Measurements from ENCODE around the gene ZNF606. TPM values are rescaled to one million over a fixed set of nuclear protein-coding genes. Genes with fewer than 3 reads are reported as not detected.

The ZNF606 gene
- total and polyA plus RNA-seq, 2 donors (not counting 1 experiment from before 2014, with no cell fraction given) = 4.7 to 17.5 TPM

Other genes starting within 250 kb of the ZNF606 start
- gene ZNF586, start 233.1 kb downstream of the ZNF606 start, total RNA-seq = 14.9 and 16.8 TPM in 2 replicates
- gene ZNF586, start 233.1 kb downstream of the ZNF606 start, polyA plus RNA-seq = 5.9 and 6.1 TPM in 2 replicates
- gene ZNF552, start 187.9 kb downstream of the ZNF606 start, total RNA-seq = 3.8 and 3.9 TPM in 2 replicates
- gene ZNF552, start 187.9 kb downstream of the ZNF606 start, polyA plus RNA-seq = 1.5 and 1.9 TPM in 2 replicates
- gene ZNF587B, start 172.5 kb downstream of the ZNF606 start, total RNA-seq = 12.1 and 12.4 TPM in 2 replicates
- 4.9 and 6.5 TPM in 2 replicates for gene ZNF587B, start 172.5 kb downstream of the ZNF606 start, polyA plus RNA-seq
- gene ZNF587, start 153.0 kb downstream of the ZNF606 start, total RNA-seq = 12.1 and 23.6 TPM in 2 replicates
- 7.4 and 8.8 TPM in 2 replicates for gene ZNF587, start 153.0 kb downstream of the ZNF606 start, polyA plus RNA-seq
- gene ZNF814, start 113.8 kb downstream of the ZNF606 start, total RNA-seq = 3.9 and 6.1 TPM in 2 replicates
- 5.5 and 7.8 TPM in 2 replicates for gene ZNF814, start 113.8 kb downstream of the ZNF606 start, polyA plus RNA-seq
- 14.4 and 22.1 TPM in 2 replicates for gene ZNF417, start 86.2 kb downstream of the ZNF606 start, total RNA-seq
- gene ZNF417, start 86.2 kb downstream of the ZNF606 start, polyA plus RNA-seq = 4.6 and 5.9 TPM in 2 replicates
- 8.2 and 8.4 TPM in 2 replicates for gene ZNF418, start 67.4 kb downstream of the ZNF606 start, total RNA-seq
- 2.2 and 3.3 TPM in 2 replicates for gene ZNF418, start 67.4 kb downstream of the ZNF606 start, polyA plus RNA-seq
- gene ZNF256, start 55.1 kb downstream of the ZNF606 start, total RNA-seq = 5.1 and 6.3 TPM in 2 replicates
- 3.0 and 3.7 TPM in 2 replicates for gene ZNF256, start 55.1 kb downstream of the ZNF606 start, polyA plus RNA-seq
- 0.26 and 0.83 TPM in 2 replicates for gene C19orf18, start 28.3 kb downstream of the ZNF606 start, total RNA-seq
- gene C19orf18, start 28.3 kb downstream of the ZNF606 start, polyA plus RNA-seq = 0.09 and 0.17 TPM in 2 replicates
- under 0.01 TPM in 1 of 2 replicates, not detected in the other for gene ZSCAN1, start 31.2 kb upstream of the ZNF606 start, total RNA-seq
- not detected in 2 replicates for gene ZSCAN1, start 31.2 kb upstream of the ZNF606 start, polyA plus RNA-seq
- gene ZNF135, start 56.5 kb upstream of the ZNF606 start, total RNA-seq = 6.2 and 11.2 TPM in 2 replicates
- gene ZNF135, start 56.5 kb upstream of the ZNF606 start, polyA plus RNA-seq = 5.6 and 6.6 TPM in 2 replicates
- 51.6 and 71.0 TPM in 2 replicates for gene ZSCAN18, start 95.4 kb upstream of the ZNF606 start, total RNA-seq
- gene ZSCAN18, start 95.4 kb upstream of the ZNF606 start, polyA plus RNA-seq = 13.6 and 17.6 TPM in 2 replicates
- gene ZNF329, start 148.0 kb upstream of the ZNF606 start, total RNA-seq = 17.2 and 21.1 TPM in 2 replicates
- 6.3 and 6.8 TPM in 2 replicates for gene ZNF329, start 148.0 kb upstream of the ZNF606 start, polyA plus RNA-seq
- 25.4 and 37.5 TPM in 2 replicates for gene ZNF274, start 180.2 kb upstream of the ZNF606 start, total RNA-seq
- gene ZNF274, start 180.2 kb upstream of the ZNF606 start, polyA plus RNA-seq = 12.8 and 13.9 TPM in 2 replicates
- gene ZNF544, start 226.1 kb upstream of the ZNF606 start, total RNA-seq = 34.4 and 40.8 TPM in 2 replicates
- gene ZNF544, start 226.1 kb upstream of the ZNF606 start, polyA plus RNA-seq = 17.6 and 22.0 TPM in 2 replicates

Data from fibroblast of lung (primary cell).